Activated naive CD4-positive, alpha-beta T cell treated with anti-CD3 and anti-CD28 coated beads, Interleukin-2, amount 50 U/mL, for 72 hours (primary cell): ENCODE results near the gene COL8A2. TPM values are rescaled to one million over a fixed set of nuclear protein-coding genes. Genes with fewer than 3 reads are reported as not detected.
"Not testable (repeated sequence)": the region's sequence is repeated elsewhere in the genome, so short reads cannot be mapped to it uniquely, and the experiment has no call there.

Experiments used
- ATAC-seq, 2 donors: fragments of 150-1000 bp; cut with Tn5 transposase; 2 replicates each; pipeline ENCODE4 v1.10.0; 2021; ENCODE audit warnings: mild to moderate bottlenecking in 2 of 2, moderate library complexity in 2 of 2
- DNase-seq, 2 donors: peaks; one replicate each; pipeline ENCODE4 v3.0.0; 2021 to 2022; ENCODE audit warnings: low spot score in 2 of 2
- H3K27ac Mint-ChIP-seq, 2 donors: one replicate each; pipeline ENCODE4 v1.8.0; 2022; ENCODE audit warnings: mild to moderate bottlenecking in 2 of 2, mixed read lengths in 2 of 2
- H3K36me3 Mint-ChIP-seq, 2 donors: one replicate each; pipeline ENCODE4 v1.8.0; 2022; ENCODE audit warnings: mixed read lengths in 2 of 2
- H3K9me3 Mint-ChIP-seq, 2 donors: one replicate each; pipeline ENCODE4 v1.8.0; 2022; ENCODE audit warnings: mixed read lengths in 2 of 2
- total RNA-seq, 2 donors: library from RNA; stranded (reverse); gene quantifications; one replicate each; pipeline ENCODE4 v1.2.3, GENCODE V29; 2022

COL8A2 gene
- total RNA-seq, 2 donors from 2014 or later = 0.11 to 0.23 TPM

DNA sequence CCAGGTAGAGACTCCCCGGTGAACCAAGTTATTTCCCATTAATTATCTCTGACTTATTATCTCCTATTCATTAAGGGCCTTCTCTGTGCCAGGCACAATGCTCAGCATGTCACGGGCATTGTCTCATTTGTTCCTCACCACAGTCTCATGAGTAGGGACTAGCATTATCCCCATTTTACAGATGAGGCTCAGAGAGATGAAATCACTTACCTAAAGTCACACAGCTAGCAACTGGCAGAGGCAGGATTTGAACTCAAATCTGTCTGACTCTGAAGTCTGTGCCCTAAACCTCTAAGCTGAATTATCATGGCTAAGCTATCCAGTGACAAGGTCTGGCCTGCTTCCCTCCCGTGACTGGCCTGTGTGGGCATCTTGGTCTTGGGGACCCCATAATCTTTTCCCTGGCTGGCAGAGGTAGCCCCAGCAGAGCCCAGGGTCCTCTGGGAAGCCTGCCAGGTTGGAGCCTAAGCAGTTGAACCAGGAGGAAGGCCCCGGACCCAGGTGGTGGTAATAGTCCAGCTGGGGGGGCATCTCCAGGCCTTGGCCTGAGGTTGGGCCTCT lies 35.4 kb upstream of the COL8A2 start:
- Mint-ChIP-seq H3K36me3 (peaks cover 24 to 36% of the 10 kb centered on the region in 2 donors), H3K27ac (peak overlapping the region; percentile 97 to 98), H3K9me3 (no peaks in the 10 kb centered on the region)
- ATAC-seq (no peak), DNase-seq (no peak)

DNA sequence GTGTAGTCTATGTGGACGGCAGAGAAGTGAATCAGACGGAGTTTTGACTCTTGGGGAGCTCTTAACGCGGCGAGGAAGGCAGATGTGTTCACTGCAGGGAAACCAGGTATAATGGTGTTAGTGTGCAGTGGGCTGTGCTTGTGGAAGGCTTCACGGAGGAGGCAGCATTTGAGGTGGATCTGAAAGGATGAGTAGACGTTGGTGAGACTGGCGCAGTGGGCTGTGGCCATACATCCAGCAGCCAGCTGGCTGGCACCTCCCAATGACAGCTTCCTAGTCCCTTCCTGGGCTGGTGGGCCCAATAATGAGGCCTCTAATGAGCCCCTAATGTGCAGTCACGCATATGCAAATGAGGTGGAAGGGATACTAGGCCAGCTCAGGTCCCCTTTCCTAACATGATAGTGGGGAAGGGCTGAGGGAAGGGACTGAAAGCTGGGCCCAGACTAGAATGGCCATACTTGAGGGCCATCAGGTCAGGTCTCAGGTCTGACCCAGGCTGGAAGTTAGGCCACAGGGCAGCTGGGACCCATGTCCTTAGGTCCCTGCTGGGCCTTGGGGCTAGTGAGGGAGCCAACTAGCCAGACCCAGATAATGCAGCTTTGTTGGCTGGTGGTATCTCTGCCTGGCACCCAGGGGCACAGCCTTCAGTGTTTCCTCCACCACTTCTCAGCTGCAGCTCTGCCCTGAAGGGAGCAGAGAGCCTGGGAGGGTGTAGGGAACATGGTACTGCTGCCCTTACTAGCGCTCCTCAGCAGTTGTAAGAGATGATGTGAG lies 34.8 kb upstream of the COL8A2 start:
- DNase-seq = peak in 1 of 2 donors; percentile 10
- Mint-ChIP-seq H3K27ac (peak overlapping the region; percentile 97 to 98), H3K36me3 (peaks cover 24 to 36% of the 10 kb centered on the region in 2 donors), H3K9me3 (no peaks in the 10 kb centered on the region)
- ATAC-seq = no peak

DNA sequence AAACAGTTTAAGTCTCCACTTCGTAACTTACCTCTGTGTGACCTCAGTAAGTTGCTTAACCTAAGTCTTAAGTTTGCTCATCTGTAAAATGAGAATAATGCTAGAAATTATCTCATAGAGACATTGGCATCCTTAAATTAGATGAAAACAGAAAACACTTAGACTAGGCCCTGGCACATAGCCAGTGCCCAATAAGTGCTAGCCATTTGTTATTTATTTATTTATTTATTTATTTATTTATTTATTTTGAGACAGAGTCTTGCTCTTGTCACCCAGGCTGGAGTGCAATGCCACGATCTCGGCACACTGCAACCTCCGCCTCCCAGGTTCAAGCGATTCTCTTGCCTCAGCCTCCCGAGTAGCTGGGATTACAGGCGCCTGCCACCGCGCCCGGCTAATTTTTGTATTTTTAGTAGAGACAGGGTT lies 33.8 kb upstream of the COL8A2 start:
- DNase-seq, ATAC-seq, H3K9me3 Mint-ChIP-seq: not testable (repeated sequence)
- H3K36me3 Mint-ChIP-seq = peaks cover 24 to 36% of the 10 kb centered on the region in 2 donors
- H3K27ac Mint-ChIP-seq = peak overlapping the region; percentile 97 to 98

DNA sequence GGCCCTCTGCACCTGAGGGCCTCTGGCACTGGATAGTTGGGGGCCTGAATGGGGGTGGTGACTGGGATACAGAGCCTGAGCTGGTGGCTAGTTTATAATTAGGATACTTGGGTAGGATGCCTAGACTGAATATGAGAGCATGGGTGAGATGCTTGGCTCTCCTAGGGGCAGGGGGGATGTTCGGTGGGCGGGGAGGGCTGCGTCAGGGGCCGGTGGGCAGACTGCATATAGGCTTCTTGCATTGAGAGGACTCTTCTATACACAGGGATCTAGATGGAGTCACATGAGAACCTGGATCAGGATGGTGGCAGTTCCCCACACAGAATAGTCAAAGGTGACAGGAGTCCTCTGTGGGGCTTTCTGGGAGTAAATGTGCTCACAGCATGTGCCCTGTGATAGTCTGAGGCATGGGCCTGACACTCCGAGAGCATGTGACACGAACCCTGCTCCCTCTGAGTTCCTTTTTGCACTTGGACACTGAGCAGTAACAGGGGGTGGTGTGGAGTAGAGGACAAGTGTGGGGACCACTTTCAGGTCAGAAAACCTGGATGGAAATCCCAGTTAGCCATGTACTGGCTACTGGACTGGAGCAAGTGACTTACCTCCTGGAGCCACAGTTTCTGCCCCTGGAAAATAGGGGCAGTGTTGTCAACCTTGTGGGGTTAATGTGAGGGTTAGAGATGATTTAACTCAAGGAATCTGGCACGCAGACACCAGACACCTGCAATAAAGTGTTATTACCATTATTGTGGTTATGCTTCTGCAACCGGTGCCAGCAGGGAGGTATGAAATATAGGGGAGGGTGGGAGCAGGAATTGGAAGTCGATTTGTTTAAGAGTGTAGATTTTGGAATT lies 33.2 kb upstream of the COL8A2 start:
- peaks cover 24 to 36% of the 10 kb centered on the region in 2 donors for H3K36me3 Mint-ChIP-seq
- ATAC-seq (no peak), DNase-seq (no peak)
- H3K9me3 Mint-ChIP-seq = no peaks in the 10 kb centered on the region
- peak overlapping the region; percentile 88 to 96 for H3K27ac Mint-ChIP-seq

DNA sequence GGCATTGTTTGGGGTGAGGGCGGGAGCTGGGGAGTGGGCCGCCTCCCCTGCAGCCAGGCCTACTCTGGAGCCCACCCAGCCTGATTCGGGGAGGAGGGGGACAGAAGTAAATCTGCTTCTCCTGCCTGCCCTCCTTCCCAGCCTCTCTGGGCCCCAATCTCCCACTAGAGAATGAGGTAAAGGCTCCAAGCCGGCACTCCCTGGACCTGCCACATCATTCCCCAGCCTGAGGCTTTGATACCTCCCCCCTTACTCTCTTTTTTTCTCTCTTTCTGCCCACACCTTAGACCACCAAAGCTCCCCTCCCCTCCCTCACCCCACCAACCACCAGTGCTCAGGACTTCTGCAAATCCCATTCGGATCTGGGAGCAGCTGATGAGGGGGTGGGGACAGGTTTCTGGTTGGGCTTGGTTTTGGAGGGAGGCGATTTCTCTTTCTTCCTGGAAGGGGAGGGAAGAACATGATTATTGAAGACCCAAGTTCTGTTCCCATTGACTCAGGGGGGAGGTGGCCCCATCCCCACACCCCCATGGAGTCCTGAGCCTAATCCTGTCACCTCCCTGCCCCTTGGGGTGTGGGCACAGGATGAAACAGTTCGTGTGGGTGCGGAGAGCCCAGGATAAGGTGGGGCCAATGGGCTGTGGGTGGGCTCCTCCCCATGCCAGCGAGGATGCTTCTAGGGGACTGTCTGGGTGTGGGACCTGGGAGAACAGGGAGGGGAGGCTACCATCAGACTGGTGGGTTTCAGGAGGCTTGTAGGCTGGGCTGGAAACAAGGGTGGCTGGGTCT lies 32.3 kb upstream of the COL8A2 start:
- Mint-ChIP-seq H3K36me3 (peaks cover 24 to 30% of the 10 kb centered on the region in 2 donors), H3K27ac (peak overlapping the region; percentile 88 to 96), H3K9me3 (no peaks in the 10 kb centered on the region)
- DNase-seq (peak in 1 of 2 donors; percentile 12), ATAC-seq (no peak)

DNA sequence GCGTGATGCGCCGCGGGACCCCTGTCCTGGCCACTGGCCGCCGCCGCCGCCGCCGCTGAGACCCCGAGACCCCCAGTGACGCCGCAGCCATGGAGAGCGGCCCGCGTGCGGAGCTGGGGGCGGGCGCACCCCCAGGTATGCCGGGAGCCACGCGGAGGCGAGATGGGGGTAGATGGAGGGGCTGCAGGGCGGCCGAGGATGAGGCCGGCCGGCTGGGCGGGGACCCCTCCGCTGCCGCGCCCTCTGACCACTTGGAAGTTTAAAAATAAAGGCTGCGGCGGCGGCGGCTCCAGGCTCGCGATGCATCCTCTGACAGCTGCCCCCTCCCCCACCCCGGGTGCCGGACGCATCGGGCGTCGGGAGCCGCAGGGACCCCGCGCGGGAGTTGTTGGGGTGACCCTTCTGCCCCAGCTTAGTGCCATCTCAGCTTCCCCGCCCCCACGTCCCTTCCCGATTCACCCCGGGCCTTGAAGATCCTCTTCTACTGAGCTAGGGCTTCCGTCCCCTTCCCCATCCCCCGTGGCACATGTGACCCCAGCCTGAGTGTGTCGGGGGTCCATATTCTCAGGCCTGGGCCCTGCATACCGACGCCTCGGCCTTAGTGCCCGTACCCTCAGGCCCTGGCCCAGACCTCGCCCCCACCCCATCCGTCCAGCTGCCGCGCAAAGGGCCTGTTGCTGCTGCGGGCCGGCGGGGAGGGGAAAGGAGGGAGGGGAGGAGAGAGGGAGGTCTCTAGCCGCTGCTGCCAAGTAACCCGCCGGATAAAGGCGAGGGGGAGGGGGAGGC lies 31.5 kb upstream of the COL8A2 start:
- Mint-ChIP-seq H3K9me3 (no peaks in the 10 kb centered on the region), H3K27ac (peak overlapping the region; percentile 88 to 96), H3K36me3 (peaks cover 16 to 22% of the 10 kb centered on the region in 2 donors)
- DNase-seq = peak in 1 of 2 donors; percentile 68
- peak; percentile 21 to 42 for ATAC-seq

DNA sequence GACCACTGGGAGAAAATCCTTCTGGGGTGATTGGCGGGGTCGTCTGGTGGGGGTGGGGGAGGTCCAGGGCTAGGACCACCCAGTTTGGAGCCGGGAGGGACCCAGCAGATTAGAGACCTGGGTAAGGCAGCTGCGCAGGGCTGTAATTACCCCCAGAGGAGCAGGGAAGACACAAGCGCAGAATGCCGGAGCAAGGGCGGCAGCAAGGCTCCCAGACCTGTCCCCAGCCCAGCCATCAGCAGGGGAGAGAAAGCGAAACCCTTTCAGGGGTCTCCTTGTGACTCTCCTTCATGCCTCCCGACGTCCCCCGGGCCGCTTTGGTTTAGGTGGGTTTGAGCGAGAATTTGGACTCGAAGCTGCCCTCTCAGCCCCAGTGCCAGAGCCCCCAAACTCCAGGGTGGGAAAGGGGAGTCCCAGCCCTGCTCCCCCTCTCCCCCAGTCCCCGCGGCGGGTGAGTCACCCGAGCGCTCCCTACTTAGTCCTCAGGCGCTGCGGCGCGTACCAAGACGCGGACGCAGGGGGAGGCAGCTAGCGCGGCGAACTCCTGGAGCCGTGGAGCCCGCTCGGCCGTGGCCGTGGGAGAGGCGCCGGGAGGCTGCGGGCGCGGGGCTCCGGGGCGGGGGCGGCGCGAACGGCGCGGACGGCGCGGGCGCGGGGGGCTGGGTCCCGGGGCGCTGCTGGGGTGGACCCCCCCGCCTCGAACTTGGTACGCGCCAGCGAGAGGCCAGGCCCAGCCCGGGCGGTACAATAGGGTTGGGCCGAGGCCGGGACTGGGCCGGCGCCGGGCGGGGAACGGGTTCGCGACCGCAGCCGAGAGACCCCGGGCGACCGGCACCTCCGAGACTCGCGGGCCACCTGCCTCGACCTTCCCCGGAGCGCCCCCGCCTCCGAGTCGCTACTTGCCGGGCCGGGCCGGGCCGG lies 30.6 kb upstream of the COL8A2 start, which contains the start of gene MAP7D1:
MAP7D1 (plus strand) TSS at position 753 of the 921 bp plus-strand sequence. CDS start 258 bp downstream, outside the sequence.
- DNase-seq = peak; percentile 83 to 93
- Mint-ChIP-seq H3K27ac (peak within 1 kb of the TSS; percentile 91 to 96), H3K36me3 (peaks cover 14 to 15% of the 10 kb centered on the region in 2 donors), H3K9me3 (no peaks in the 10 kb centered on the region)
- ATAC-seq = peak; percentile 71 to 73

DNA sequence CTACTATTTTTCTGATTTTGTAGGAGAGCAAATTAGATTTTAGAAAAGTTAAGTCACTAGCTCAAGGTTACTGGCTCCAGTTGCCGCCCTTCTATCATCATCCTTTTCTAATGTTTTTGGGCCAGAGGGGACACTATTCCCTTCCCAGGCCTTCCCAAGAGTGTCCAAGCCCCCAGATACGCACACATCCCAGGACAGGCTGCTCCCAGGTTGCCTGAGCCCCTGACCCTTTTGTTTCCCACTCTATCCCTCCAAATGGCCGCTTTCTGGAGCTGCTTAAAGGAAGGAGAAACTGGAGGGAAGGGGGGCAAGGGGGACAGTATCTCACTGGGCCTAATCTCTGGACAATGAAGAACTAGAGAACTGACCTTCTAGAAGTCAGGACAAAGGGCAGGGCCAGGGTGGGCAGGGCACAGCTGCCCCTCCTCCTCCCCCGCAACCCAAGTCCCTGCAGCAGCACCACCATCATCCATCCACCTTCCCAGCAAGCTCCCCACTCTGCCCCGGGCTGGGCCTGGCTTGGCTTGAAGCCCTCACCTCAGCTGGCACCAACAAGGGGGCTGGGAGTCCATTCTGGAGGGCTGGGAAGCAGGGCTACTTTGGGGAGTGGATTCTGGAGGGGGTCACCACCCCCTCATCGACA lies 29.9 kb upstream of the COL8A2 start:
- Mint-ChIP-seq H3K9me3 (no peaks in the 10 kb centered on the region), H3K27ac (peak overlapping the region; percentile 75 to 91), H3K36me3 (peaks cover 14 to 15% of the 10 kb centered on the region in 2 donors)
- no peak for ATAC-seq
- no peak for DNase-seq

DNA sequence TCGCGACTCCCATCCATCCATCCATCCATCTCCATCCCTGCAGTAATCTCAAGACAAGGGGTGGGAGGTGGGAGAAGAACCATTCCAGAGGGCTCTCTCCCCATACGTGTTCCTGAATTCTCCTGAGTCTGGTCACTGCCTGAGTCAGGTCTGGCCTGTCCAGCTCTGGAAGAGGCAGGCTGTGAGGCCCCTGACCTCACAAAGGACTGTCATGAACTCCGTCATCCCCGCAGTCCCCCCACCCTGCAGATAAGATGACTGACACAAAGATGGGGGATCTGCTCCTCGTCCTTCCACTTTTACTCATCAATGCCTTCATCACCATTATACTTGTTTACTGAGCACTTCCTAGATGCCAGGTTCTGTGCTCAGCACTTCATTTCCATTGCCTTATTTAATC lies 29.3 kb upstream of the COL8A2 start:
- Mint-ChIP-seq H3K36me3 (peaks cover 15 to 16% of the 10 kb centered on the region in 2 donors), H3K9me3 (no peaks in the 10 kb centered on the region), H3K27ac (peak overlapping the region; percentile 75 to 91)
- DNase-seq = no peak
- no peak for ATAC-seq

DNA sequence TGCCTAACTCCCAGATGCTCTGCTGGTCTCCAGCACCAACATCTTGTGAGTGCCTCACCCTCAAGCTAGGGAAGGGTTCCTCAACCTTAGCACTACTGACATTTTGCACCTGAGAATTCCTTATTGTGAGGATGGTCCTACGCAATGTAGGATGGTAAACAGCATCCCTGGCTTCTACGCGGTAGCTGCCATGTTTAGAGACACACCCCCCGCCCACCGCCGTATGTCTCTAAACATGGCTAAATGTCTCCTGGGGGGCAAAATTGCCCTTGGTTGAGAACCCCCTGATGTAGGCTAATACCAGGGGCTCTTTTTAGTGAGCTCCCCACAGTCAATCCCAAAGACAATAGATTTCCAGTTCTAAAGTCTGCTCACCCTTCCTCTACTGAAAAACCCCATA lies 28.5 kb upstream of the COL8A2 start:
- DNase-seq = no peak
- H3K36me3 Mint-ChIP-seq = peaks cover 14 to 18% of the 10 kb centered on the region in 2 donors
- no peaks in the 10 kb centered on the region for H3K9me3 Mint-ChIP-seq
- peak overlapping the region in 1 of 2 donors; percentile 91 for H3K27ac Mint-ChIP-seq
- no peak for ATAC-seq

DNA sequence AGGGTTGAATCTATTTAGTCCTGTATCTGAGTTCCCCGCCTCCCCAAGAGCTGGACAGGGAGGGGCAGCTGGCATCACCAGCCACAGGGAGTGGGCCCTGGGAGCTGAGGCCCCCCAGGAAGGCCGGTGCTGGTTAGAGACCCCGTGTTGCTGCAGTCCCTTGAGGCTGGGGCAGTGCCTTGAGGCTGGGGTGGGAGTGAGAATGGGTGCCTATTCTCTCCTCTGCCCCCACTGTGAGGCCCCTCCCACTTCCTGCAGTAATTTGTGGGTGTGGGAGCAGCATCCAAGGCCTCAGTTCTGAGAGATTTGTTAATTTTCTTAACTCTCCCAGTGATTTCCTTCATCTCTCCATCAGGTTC lies 26.8 kb upstream of the COL8A2 start:
- peaks cover 2 to 17% of the 10 kb centered on the region in 2 donors for H3K36me3 Mint-ChIP-seq
- DNase-seq (peak in 1 of 2 donors; percentile 46), ATAC-seq (no peak)
- peak overlapping the region; percentile 91 to 95 for H3K27ac Mint-ChIP-seq
- H3K9me3 Mint-ChIP-seq = no peaks in the 10 kb centered on the region

DNA sequence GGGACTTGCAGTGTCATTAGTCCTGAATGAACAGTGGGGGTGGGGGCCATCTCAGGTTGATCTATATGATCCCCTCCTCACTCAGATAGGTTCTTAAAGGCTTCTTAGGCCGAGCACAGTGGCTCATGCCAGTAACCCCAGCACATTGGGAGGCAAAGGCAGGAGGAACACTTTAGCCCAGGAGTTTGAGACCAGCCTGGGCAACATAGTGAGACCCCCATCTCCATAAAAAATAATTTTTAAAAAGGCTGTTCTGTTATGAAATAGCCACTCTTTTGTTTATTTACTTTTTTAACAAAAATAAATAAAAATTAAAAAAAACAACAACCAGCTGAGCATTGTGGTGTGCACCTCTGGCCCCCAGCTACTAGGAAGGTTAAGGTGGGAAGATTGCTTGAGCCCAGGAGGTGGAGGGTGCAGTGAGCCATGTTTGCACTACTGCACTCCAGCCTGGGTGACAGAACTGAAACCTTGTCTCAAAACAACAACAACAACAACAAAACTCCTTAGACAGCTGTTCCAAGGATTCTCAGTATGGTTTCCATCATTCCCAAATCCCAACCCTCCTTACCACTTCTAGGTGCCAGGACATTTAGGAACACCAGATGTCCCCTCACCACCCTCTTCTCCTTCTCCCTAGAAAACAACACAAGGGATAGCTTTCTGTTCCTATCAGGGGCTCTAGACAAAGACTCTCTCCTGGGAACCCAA lies 26.3 kb upstream of the COL8A2 start:
- H3K27ac Mint-ChIP-seq = peak overlapping the region; percentile 92 to 95

DNA sequence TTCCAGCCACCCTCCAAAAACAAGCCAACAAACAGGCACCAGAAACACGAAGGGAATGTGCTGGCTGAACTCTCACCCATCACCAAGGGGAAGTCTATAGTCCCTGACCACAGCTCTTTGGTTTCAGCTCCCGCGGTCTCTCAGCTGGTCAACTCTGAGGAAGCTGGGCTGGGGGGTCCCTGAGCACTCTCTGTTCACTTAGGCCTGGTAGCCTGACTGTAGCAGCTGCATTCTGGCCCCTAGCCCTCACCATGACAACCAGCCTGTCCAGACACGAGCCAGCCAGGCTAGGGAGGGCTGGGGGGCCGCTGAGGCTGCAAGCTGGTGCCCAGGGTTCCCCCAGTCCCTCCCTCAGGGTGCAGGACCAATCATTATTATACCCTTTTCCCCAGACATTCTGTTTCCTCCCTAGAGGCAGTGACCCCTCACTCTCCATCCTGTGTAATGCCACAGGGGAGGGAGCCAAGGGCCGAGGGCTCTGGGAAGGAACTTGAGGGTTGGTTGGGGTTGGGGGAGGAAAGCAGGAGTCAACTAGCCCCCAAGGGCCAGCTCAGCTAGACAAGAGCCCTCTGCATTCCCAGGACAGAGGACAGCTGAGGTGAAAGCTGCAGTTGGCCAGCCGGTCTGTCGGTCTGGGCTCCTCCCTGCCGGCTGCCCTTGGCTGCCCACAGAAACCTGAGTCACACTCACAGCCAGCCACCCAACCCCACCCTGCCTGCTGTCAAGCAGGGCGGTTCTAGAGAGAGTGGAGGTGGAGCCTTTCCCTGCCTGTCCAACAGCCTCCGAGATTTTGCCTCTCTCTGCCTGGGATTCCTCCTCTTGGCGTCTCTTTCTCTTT lies 25.5 kb upstream of the COL8A2 start:
- H3K36me3 Mint-ChIP-seq = peaks cover 5 to 20% of the 10 kb centered on the region in 2 donors
- DNase-seq = peak; percentile 80 to 88
- H3K27ac Mint-ChIP-seq = peak overlapping the region; percentile 92 to 99
- ATAC-seq = peak; percentile 67 to 73
- no peaks in the 10 kb centered on the region for H3K9me3 Mint-ChIP-seq

More for the DNA sequence above, 26.3 kb upstream of the COL8A2 start:
- ATAC-seq (no peak), DNase-seq (no peak)
- Mint-ChIP-seq H3K9me3 (no peaks in the 10 kb centered on the region), H3K36me3 (peaks cover 5 to 20% of the 10 kb centered on the region in 2 donors)
